Naive thymus-derived CD4-positive, alpha-beta T cell (primary cell): ENCODE measurements around the gene GPLD1. TPM values are rescaled to one million over a fixed set of nuclear protein-coding genes. Genes with fewer than 3 reads are reported as not detected.

ENCODE experiments used
- ATAC-seq: fragments of 150-1000 bp; cut with Tn5 transposase; 2 replicates; pipeline ENCODE4 v1.10.0; 2021; ENCODE audit warnings: mild to moderate bottlenecking, moderate library complexity
- CTCF ChIA-PET: fragments of 350-600 bp; sonication (Branson Sonifier 250); formaldehyde crosslinking; loops from one replicate; lab custom pipeline; 2021; ENCODE audit warnings: antibody characterized with exemption; lab: Charles Lee
- POLR2A ChIA-PET: fragments of 350-600 bp; sonication (Branson Sonifier 250); formaldehyde crosslinking; loops from one replicate; lab custom pipeline; 2021; ENCODE audit warnings: antibody characterized with exemption, inconsistent platforms; lab: Charles Lee
- DNase-seq, 9 donors: peaks; one replicate each; pipeline versions ENCODE4 v3.0.0 to v3.0.0-alpha.2; 2020 to 2022; ENCODE audit warnings: mixed read lengths in 1 of 9
- H3K27ac ChIP-seq: one replicate; pipeline ENCODE4 v1.7.0; 2013; ENCODE audit warnings: mild to moderate bottlenecking, low read depth, low read length, moderate library complexity
- H3K27me3 ChIP-seq, 2 donors: one replicate each; pipeline ENCODE4 v1.7.0; 2013; ENCODE audit warnings: low read length in 2 of 2, mild to moderate bottlenecking in 2 of 2, moderate library complexity in 2 of 2; ENCODE audit not compliant: control insufficient read depth in 2 of 2, insufficient read depth in 2 of 2
- H3K36me3 ChIP-seq, 3 experiments: 1 replicate in 2 of 3; 2 replicates in 1 of 3; pipeline ENCODE4 v1.7.0; 2013; ENCODE audit warnings: low read length in 3 of 3, mild to moderate bottlenecking in 3 of 3, moderate library complexity in 1 of 3; ENCODE audit not compliant: insufficient read depth in 3 of 3, control insufficient read depth in 2 of 3
- H3K4me1 ChIP-seq, 2 donors: one replicate each; pipeline ENCODE4 v1.7.0; 2013; ENCODE audit warnings: low read length in 2 of 2, mild to moderate bottlenecking in 2 of 2, moderate library complexity in 1 of 2; ENCODE audit not compliant: control insufficient read depth in 2 of 2, insufficient read depth in 2 of 2
- H3K4me3 ChIP-seq: 2 replicates; pipeline ENCODE4 v1.7.0; 2013; ENCODE audit warnings: mild to moderate bottlenecking, low read length
- H3K9me3 ChIP-seq, 3 experiments: 1 replicate in 2 of 3; 2 replicates in 1 of 3; pipeline ENCODE4 v1.7.0; 2013; ENCODE audit warnings: low read length in 3 of 3; ENCODE audit not compliant: control insufficient read depth in 2 of 3
- H3K27ac Mint-ChIP-seq, 9 donors: one replicate each; pipeline ENCODE4 v1.8.0; 2020 to 2022; ENCODE audit warnings: mixed read lengths in 9 of 9, mild to moderate bottlenecking in 8 of 9, moderate library complexity in 5 of 9, inconsistent platforms in 2 of 9
- H3K27me3 Mint-ChIP-seq, 5 donors: one replicate each; pipeline ENCODE4 v1.8.0; 2021 to 2022; ENCODE audit warnings: mixed read lengths in 5 of 5, mild to moderate bottlenecking in 1 of 5
- H3K36me3 Mint-ChIP-seq, 5 donors: one replicate each; pipeline ENCODE4 v1.8.0; 2020 to 2022; ENCODE audit warnings: mixed read lengths in 5 of 5, mild to moderate bottlenecking in 3 of 5, inconsistent platforms in 1 of 5
- H3K4me1 Mint-ChIP-seq, 7 donors: one replicate each; pipeline ENCODE4 v1.8.0; 2020 to 2022; ENCODE audit warnings: mixed read lengths in 7 of 7, mild to moderate bottlenecking in 3 of 7, inconsistent platforms in 1 of 7
- H3K4me3 Mint-ChIP-seq, 10 donors: one replicate each; pipeline ENCODE4 v1.8.0; 2020 to 2022; ENCODE audit warnings: mild to moderate bottlenecking in 10 of 10, mixed read lengths in 10 of 10, moderate library complexity in 6 of 10, inconsistent platforms in 2 of 10
- H3K9me3 Mint-ChIP-seq, 11 donors: one replicate each; pipeline ENCODE4 v1.8.0; 2020 to 2022; ENCODE audit warnings: mixed read lengths in 11 of 11, mild to moderate bottlenecking in 4 of 11, inconsistent platforms in 1 of 11, moderate library complexity in 1 of 11
- intact Hi-C, 2 donors: fragments of 100-400 bp; cut with micrococcal nuclease; formaldehyde crosslinking; loops; one replicate each; pipeline ENCODE4 v1.15.1; 2023
- polyA plus RNA-seq, 2 donors: library from polyadenylated mRNA; unstranded; fragments of 300-500 nt; fragmentation: Illumina TruSeq; gene quantifications; one replicate each; pipeline ENCODE4 v1.2.3, GENCODE V29; 2021
- total RNA-seq, 6 experiments: library from RNA in 5 of 6; stranded (reverse) in 5 of 6; gene quantifications; 1 replicate in 5 of 6; 2 replicates in 1 of 6; pipeline ENCODE4 v1.2.3 and lab custom pipeline; 2021 to 2026

Gene GPLD1
- total and polyA plus RNA-seq, 7 experiments from 2014 or later: 0.44 to 1.7 (median 0.94) TPM

DNA sequence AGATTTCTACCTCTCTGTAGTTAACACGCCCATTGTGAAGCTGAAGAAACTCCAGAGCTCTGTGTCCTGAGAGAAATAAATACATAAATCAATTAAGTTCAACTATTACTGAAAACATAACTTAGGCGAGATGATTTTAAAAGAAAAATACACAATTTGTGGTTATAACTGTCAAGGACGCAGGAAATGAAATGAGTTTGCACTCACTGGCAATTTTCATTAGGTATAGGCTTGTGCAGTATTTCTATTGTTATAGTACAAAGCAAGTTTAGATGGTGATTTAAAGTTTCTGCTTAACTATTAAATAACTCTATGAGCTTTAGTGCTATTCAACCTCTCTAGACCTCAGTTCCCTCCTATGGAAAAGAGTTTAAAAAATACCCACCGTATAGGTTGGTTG, 3.3 kb downstream of the GPLD1 start:
- Histone ChIP-seq H3K9me3 (no peaks in the 10 kb centered on the region), H3K4me3 (no peak overlapping the region), H3K4me1 (no peaks in the 10 kb centered on the region), H3K36me3 (no peaks in the 10 kb centered on the region), H3K27me3 (no peaks in the 10 kb centered on the region), H3K27ac (no peak overlapping the region)
- peaks cover 0 to 7% (median 0%) of the 10 kb centered on the region in 5 donors for H3K36me3 Mint-ChIP-seq
- no peaks in the 10 kb centered on the region for H3K27me3 Mint-ChIP-seq
- POLR2A ChIA-PET: no interaction called here
- no peak overlapping the region for H3K4me3 Mint-ChIP-seq
- H3K4me1 Mint-ChIP-seq: no peaks in the 10 kb centered on the region
- H3K27ac Mint-ChIP-seq: no peak overlapping the region
- CTCF ChIA-PET: interaction anchor here (1.0 kb wide), 1 partner anchor 41 kb away, joined by 4 read pairs; no protein-coding TSS in a partner anchor
- DNase-seq: no peak
- intact Hi-C loops: no loop called here
- H3K9me3 Mint-ChIP-seq: no peaks in the 10 kb centered on the region
- no peak for ATAC-seq

DNA sequence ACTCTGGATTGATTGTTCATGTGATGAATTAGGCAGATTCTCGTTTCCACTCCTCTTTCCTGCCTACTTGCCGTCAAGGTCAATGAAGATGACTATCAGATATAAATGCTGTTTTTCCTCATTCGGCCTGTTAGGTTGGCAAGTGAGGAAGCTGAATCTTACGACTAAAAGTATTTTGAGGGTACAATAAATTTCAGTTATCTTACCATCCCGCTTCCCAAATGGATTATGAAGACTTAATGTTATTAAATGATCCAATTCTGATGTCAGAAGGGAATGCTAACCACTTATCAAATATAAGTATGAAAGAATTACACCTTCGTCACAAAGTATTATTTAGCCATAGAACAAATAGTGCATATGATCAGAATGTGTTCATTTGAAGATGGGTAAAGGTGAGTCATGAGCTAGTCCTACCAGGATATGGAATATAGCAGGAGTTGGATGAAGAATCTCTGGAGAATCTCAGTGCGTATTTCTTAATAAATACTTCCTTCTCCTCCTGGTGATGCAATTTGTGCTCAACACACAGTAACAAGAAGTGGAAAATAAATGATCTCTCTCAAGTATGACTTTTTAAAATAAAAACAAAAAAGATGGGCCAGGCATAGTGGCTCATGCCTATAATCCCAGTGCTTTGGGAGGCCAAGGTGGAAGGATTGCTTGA, 4.6 kb downstream of the GPLD1 start:
- Mint-ChIP-seq H3K9me3 (no peaks in the 10 kb centered on the region), H3K4me1 (no peaks in the 10 kb centered on the region), H3K4me3 (no peak overlapping the region), H3K36me3 (peaks cover 0 to 7% (median 0%) of the 10 kb centered on the region in 5 donors), H3K27me3 (no peaks in the 10 kb centered on the region), H3K27ac (no peak overlapping the region)
- Histone ChIP-seq H3K36me3 (no peaks in the 10 kb centered on the region), H3K9me3 (no peaks in the 10 kb centered on the region), H3K27ac (no peak overlapping the region), H3K4me3 (no peak overlapping the region), H3K4me1 (no peaks in the 10 kb centered on the region), H3K27me3 (no peaks in the 10 kb centered on the region)
- ChIA-PET CTCF (no interaction called here), POLR2A (no interaction called here)
- no peak for ATAC-seq
- intact Hi-C loops: no loop called here
- no peak for DNase-seq

DNA sequence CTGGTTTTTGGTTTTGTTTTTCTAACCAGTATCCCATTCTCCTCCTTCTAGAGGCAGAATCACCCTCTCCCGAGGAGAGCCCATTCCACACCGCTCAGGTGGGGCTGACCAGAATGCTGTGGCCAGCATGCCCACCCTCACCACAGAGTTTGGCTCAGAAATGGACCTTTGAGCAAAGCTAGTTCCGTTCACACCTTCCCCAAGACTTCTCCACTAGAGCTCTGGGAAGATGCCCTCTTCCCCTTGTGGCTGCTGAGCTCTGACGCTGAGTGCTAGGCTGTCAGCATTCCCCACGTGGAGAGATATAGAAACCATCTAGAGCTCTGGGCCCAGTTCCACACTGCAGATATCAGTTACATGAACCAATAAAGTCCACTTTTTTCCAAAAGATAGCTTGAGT, 7.9 kb downstream of the GPLD1 start:
- ChIA-PET POLR2A (no interaction called here), CTCF (interaction anchor here (0.6 kb wide), 1 partner anchor 35 kb away, joined by 3 read pairs; no protein-coding TSS in a partner anchor)
- Mint-ChIP-seq H3K27me3 (peaks cover 0 to 7% (median 0%) of the 10 kb centered on the region in 5 donors), H3K4me1 (no peaks in the 10 kb centered on the region), H3K4me3 (no peak overlapping the region), H3K27ac (no peak overlapping the region), H3K36me3 (peaks cover 0 to 7% (median 0%) of the 10 kb centered on the region in 5 donors), H3K9me3 (no peaks in the 10 kb centered on the region)
- H3K27ac ChIP-seq: no peak overlapping the region
- H3K4me1 ChIP-seq: no peaks in the 10 kb centered on the region
- H3K27me3 ChIP-seq: no peaks in the 10 kb centered on the region
- ATAC-seq (no peak), DNase-seq (no peak)
- no peak overlapping the region for H3K4me3 ChIP-seq
- intact Hi-C loops: no loop called here
- no peaks in the 10 kb centered on the region for H3K9me3 ChIP-seq
- no peaks in the 10 kb centered on the region for H3K36me3 ChIP-seq

DNA sequence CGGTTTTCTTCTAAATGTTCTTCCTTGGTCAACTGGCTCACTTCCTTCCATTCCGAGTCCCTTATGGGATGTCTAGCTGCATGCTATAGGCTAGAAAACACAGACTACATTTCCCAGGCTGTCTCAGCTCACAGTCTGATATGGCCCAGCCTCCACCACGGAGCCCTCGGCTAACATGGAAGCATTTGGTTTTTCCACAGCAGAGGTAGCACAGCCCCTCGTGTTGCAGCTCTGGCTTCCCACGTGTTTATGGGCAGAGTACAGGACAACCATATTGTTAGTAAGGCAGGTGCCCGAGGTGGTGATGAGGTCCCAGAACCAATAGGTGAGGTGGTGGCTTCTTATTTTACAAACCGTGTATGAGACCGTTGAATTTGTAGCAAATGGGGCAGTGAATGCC, 8.7 kb downstream of the GPLD1 start:
- H3K27me3 ChIP-seq: no peaks in the 10 kb centered on the region
- no peaks in the 10 kb centered on the region for H3K36me3 ChIP-seq
- H3K27ac Mint-ChIP-seq: no peak overlapping the region
- peaks cover 0 to 7% (median 0%) of the 10 kb centered on the region in 5 donors for H3K36me3 Mint-ChIP-seq
- DNase-seq (no peak), ATAC-seq (no peak)
- no peaks in the 10 kb centered on the region for H3K9me3 ChIP-seq
- no peak overlapping the region for H3K4me3 Mint-ChIP-seq
- H3K4me1 Mint-ChIP-seq: no peaks in the 10 kb centered on the region
- no peak overlapping the region for H3K4me3 ChIP-seq
- intact Hi-C loops: no loop called here
- ChIA-PET POLR2A (interaction anchor here (0.6 kb wide), 1 partner anchor 71 kb away, joined by 4 read pairs; no protein-coding TSS in a partner anchor), CTCF (no interaction called here)
- peaks cover 0 to 7% (median 0%) of the 10 kb centered on the region in 5 donors for H3K27me3 Mint-ChIP-seq
- H3K9me3 Mint-ChIP-seq: no peaks in the 10 kb centered on the region
- no peaks in the 10 kb centered on the region for H3K4me1 ChIP-seq
- no peak overlapping the region for H3K27ac ChIP-seq

DNA sequence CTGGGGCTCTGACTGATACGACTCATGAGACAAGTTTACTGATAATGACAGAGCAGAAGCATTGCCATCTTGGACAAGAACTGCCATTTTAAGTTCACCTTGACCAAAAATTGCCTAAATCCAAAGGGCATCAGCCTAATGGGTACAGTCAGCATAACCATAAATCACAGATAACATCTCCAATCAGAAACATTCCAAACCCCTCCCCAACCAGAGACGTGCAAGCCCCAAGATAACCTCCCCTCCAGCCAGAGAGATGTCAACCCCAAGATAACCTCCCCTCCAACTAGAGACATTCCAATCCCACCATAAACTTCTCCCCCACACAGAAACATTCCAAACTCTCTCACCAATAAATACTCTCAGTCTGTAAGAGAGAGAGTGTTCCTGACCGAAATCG, 10.5 kb downstream of the GPLD1 start:
- Mint-ChIP-seq H3K4me1 (no peaks in the 10 kb centered on the region), H3K27me3 (peaks cover 0 to 7% (median 0%) of the 10 kb centered on the region in 5 donors), H3K9me3 (no peaks in the 10 kb centered on the region), H3K36me3 (peaks cover 0 to 4% (median 0%) of the 10 kb centered on the region in 5 donors), H3K4me3 (no peak overlapping the region), H3K27ac (no peak overlapping the region)
- Histone ChIP-seq H3K36me3 (no peaks in the 10 kb centered on the region), H3K27ac (no peak overlapping the region), H3K4me3 (no peak overlapping the region), H3K27me3 (no peaks in the 10 kb centered on the region), H3K9me3 (no peaks in the 10 kb centered on the region), H3K4me1 (no peaks in the 10 kb centered on the region)
- ChIA-PET CTCF (no interaction called here), POLR2A (interaction anchor here (1.1 kb wide), 1 partner anchor 16 kb away, joined by 4 read pairs; the partner anchor contains the start of gene ALDH5A1)
- ATAC-seq (no peak), DNase-seq (no peak)
- intact Hi-C loops: no loop called here

DNA sequence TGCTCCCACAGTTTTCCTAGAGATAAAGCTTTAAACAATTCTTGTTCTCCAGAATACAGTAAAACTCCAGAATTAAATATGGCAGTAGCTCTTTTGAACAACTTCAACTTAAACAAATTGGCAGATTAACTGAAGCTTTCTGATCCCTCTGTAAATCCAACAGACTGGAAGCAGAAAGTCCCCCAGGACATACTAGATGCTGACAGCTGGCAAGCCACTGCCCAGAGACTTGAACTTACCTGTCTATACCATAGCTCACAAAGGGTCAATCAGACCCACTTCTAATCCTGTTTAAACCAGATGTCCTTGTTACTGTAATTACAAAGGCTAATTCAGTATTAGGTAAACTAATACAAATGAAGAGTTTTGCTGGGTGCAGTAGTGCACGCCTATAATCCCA, 12.3 kb downstream of the GPLD1 start:
- ATAC-seq: no peak
- no peak for DNase-seq
- no peaks in the 10 kb centered on the region for H3K9me3 ChIP-seq
- POLR2A ChIA-PET: no interaction called here
- no peaks in the 10 kb centered on the region for H3K4me1 ChIP-seq
- no peak overlapping the region for H3K4me3 ChIP-seq
- H3K27me3 ChIP-seq: no peaks in the 10 kb centered on the region
- H3K4me1 Mint-ChIP-seq: no peaks in the 10 kb centered on the region
- no peaks in the 10 kb centered on the region for H3K36me3 ChIP-seq
- H3K27me3 Mint-ChIP-seq: peaks cover 0 to 7% (median 0%) of the 10 kb centered on the region in 5 donors
- CTCF ChIA-PET: no interaction called here
- H3K27ac Mint-ChIP-seq: no peak overlapping the region
- H3K4me3 Mint-ChIP-seq: no peak overlapping the region
- H3K9me3 Mint-ChIP-seq: no peaks in the 10 kb centered on the region
- peaks cover 0 to 4% (median 0%) of the 10 kb centered on the region in 5 donors for H3K36me3 Mint-ChIP-seq
- intact Hi-C loops: no loop called here
- H3K27ac ChIP-seq: no peak overlapping the region

DNA sequence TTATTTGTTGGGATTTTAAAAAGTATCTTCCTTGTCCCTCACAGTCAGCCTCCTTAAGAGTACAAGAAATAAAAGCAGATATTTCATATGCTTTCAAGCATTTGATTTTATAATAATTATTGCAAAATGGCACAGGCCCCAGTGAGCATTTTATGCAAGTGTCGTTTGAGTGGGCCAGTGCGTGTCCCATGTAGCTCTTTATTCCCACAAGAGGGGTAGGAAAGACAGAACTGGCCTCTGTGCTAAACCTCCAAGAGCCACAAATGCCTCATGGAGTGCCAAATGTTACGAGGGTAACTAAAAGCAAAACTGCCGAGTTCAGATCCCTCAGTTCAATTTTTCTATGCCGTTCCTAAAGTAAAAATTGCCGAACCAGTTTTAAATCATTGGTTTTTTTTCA, 12.7 kb downstream of the GPLD1 start:
- Mint-ChIP-seq H3K27me3 (peaks cover 0 to 7% (median 0%) of the 10 kb centered on the region in 5 donors), H3K4me3 (no peak overlapping the region), H3K36me3 (peaks cover 0 to 4% (median 0%) of the 10 kb centered on the region in 5 donors), H3K4me1 (no peaks in the 10 kb centered on the region), H3K9me3 (no peaks in the 10 kb centered on the region), H3K27ac (no peak overlapping the region)
- Histone ChIP-seq H3K4me3 (no peak overlapping the region), H3K9me3 (no peaks in the 10 kb centered on the region), H3K27ac (no peak overlapping the region), H3K4me1 (no peaks in the 10 kb centered on the region), H3K27me3 (no peaks in the 10 kb centered on the region), H3K36me3 (no peaks in the 10 kb centered on the region)
- no peak for ATAC-seq
- ChIA-PET POLR2A (no interaction called here), CTCF (no interaction called here)
- DNase-seq: no peak
- intact Hi-C loops: no loop called here
